ENCODE measurements around the gene HTD2.

GRCh38 chr3:58366699-58367098, 60.4 kb downstream of the HTD2 start:
- TF ChIP-seq CTCF (IDR thresholded peaks at IDR 0.05): no peak
- no peak for TF ChIP-seq EZH2 (IDR thresholded peaks at IDR 0.05; ENCODE audit: borderline replicate concordance, insufficient read depth, low read depth, low read length, poor library complexity, severe bottlenecking)

All from B cell (primary cell).